Panc1 (cell line): ENCODE results near the gene EPHB2. TPM values are rescaled to one million over a fixed set of nuclear protein-coding genes. Genes with fewer than 3 reads are reported as not detected.

Experiments
- ATAC-seq: fragments of 200-7000 bp; cut with Tn5 transposase; 2 replicates; pipeline ENCODE4 v1.9.1; 2020; ENCODE audit warnings: mild to moderate bottlenecking, moderate library complexity
- BruUV-seq: library from RNA; stranded (reverse); fragments of 400-500 nt; replicated peaks from 2 replicates; lab custom pipeline; 2021; lab: Mats Ljungman, UMichigan
- CTCF ChIA-PET: fragments of 300-600 bp; sonication (Branson Sonifier 250); formaldehyde crosslinking; loops from one replicate; lab custom pipeline; 2022; ENCODE audit warnings: antibody characterized with exemption; lab: Charles Lee
- POLR2A ChIA-PET: fragments of 300-600 bp; sonication (Branson Sonifier 250); formaldehyde crosslinking; loops from one replicate; lab custom pipeline; 2022; ENCODE audit warnings: antibody characterized with exemption; lab: Charles Lee
- DNase-seq: peaks from one replicate; pipeline ENCODE4 v3.0.0-alpha.2; 2010; ENCODE audit warnings: low read depth, low spot score
- H3K27ac ChIP-seq: 2 replicates; pipeline ENCODE4 v1.5.1; 2011; ENCODE audit warnings: mild to moderate bottlenecking, low read length, inconsistent platforms
- H3K27me3 ChIP-seq: fragments of 200-500 bp; sonication (Bioruptor generic); 2 replicates; pipeline ENCODE4 v1.6.0; 2014; ENCODE audit warnings: low read length, inconsistent platforms; ENCODE audit not compliant: control insufficient read depth, insufficient read depth
- H3K36me3 ChIP-seq: fragments of 200-500 bp; sonication (Bioruptor generic); 2 replicates; pipeline ENCODE4 v1.5.1; 2014; ENCODE audit warnings: inconsistent platforms, mild to moderate bottlenecking, low read length, moderate library complexity; ENCODE audit not compliant: control insufficient read depth, insufficient read depth
- H3K4me1 ChIP-seq: 2 replicates; pipeline ENCODE4 v1.5.1; 2011; ENCODE audit warnings: inconsistent platforms, mild to moderate bottlenecking, low read length, moderate library complexity; ENCODE audit not compliant: control insufficient read depth, insufficient read depth
- H3K4me3 ChIP-seq, 2 experiments: 2 replicates each; pipeline ENCODE4 v1.5.1; 2011 to 2012; ENCODE audit warnings: low read depth in 2 of 2, low read length in 2 of 2, mild to moderate bottlenecking in 2 of 2, inconsistent platforms in 1 of 2, moderate library complexity in 1 of 2
- H3K9me3 ChIP-seq: fragments of 200-500 bp; sonication (Bioruptor generic); 2 replicates; pipeline ENCODE4 v1.5.1; 2014; ENCODE audit warnings: low read depth, mild to moderate bottlenecking, inconsistent platforms, low read length, moderate library complexity; ENCODE audit not compliant: control insufficient read depth, insufficient read depth
- POLR2AphosphoS5 ChIP-seq: IDR thresholded peaks from 2 replicates; pipeline ENCODE4 v1.6.1; 2012; ENCODE audit warnings: mild to moderate bottlenecking, low read depth, low read length, moderate library complexity
- TCF7L2 ChIP-seq: IDR thresholded peaks from 2 replicates; pipeline ENCODE4 v1.6.1; 2011; ENCODE audit warnings: mild to moderate bottlenecking, low read depth, low read length, inconsistent platforms
- in situ Hi-C: cut with HindIII; loops from 2 replicates; pipeline ENCODE4 v1.10.0; 2016; ENCODE audit warnings: low sequenced_read_pairs, low pct_unique_long_range_greater_than_20kb
- intact Hi-C: fragments of 100-400 bp; cut with micrococcal nuclease; formaldehyde crosslinking; loops from one replicate; pipeline ENCODE4 v1.10.0; 2022; ENCODE audit not compliant: unreplicated experiment
- microRNA-seq: library from miRNA; unstranded; fragments of <30 nt; microRNA quantifications from one replicate; pipeline ENCODE4 v1.1.0, GENCODE V29; 2020; ENCODE audit not compliant: unreplicated experiment
- total RNA-seq: library from RNA; stranded (reverse); gene quantifications from one replicate; pipeline ENCODE4 v1.2.1, GENCODE V29; 2021; ENCODE audit not compliant: unreplicated experiment

EPHB2 gene
- total RNA-seq, 1 experiment from 2014 or later, result 29.0 TPM

GRCh38 chr1:22970096-22970495, 259.5 kb downstream of the EPHB2 start:
- BruUV-seq, result no TSS peak
- DNase-seq (no peak), ATAC-seq (no peak)
- Histone ChIP-seq H3K36me3 (no peaks in the 10 kb centered on the region), H3K4me1 (no peaks in the 10 kb centered on the region), H3K27me3 (peaks cover 14% of the 10 kb centered on the region), H3K9me3 (no peaks in the 10 kb centered on the region), H3K27ac (no peak overlapping the region), H3K4me3 (no peak overlapping the region)
- in situ Hi-C loops, result no loop called here
- ChIA-PET POLR2A (interaction anchor here (0.7 kb wide), 1 partner anchor 191 kb away, joined by 10 read pairs; no protein-coding TSS in a partner anchor), CTCF (no interaction called here)
- intact Hi-C loops, result loop anchor here (10.0 kb wide), 1 partner anchor 305 kb away; no protein-coding TSS in a partner anchor
- TF ChIP-seq POLR2AphosphoS5, result no peak
- TF ChIP-seq TCF7L2, result no peak

Small RNA genes within 50 kb of the gene (microRNA-seq; reads per million reads assigned to microRNA genes)
- gene MIR4253, result not detected
- gene MIR4684, result 0.95 reads per million

Other genes with a start within 250 kb of the EPHB2 start
- not detected for gene EPHA8, start 147.3 kb upstream of the EPHB2 start, total RNA-seq
- gene C1QA, start 74.2 kb upstream of the EPHB2 start, total RNA-seq, result 0.41 TPM
- 0.64 TPM for gene C1QC, start 67.2 kb upstream of the EPHB2 start, total RNA-seq
- 0.33 TPM for gene C1QB, start 57.6 kb upstream of the EPHB2 start, total RNA-seq